Left renal cortex interstitium (tissue), 4 donors: ENCODE measurements around the gene MX1. TPM values are rescaled to one million over a fixed set of nuclear protein-coding genes. Genes with fewer than 3 reads are reported as not detected.

ENCODE experiments used
- DNase-seq, 4 donors: peaks; one replicate each; pipeline ENCODE4 v3.0.0-alpha.2; 2013; ENCODE audit warnings: low read depth in 4 of 4, low spot score in 2 of 4, missing footprints in 1 of 4
- polyA plus RNA-seq, 4 donors: library from polyadenylated mRNA; unstranded; fragments of 120-200 nt; gene quantifications; one replicate each; pipeline ENCODE4 v1.2.1, GENCODE V29; 2013; ENCODE audit not compliant: insufficient read length in 4 of 4

The MX1 gene
- 10 to 100 TPM in 2 of 4 donors, 1 to 10 TPM in 2; 7.5 to 11.0 (median 9.7) TPM for polyA plus RNA-seq

GRCh38 chr21:41425954-41426675, at the start of gene MX1:
Gene MX1, plus strand, starts transcription at chr21:41426239. Its CDS starts 5,832 bp downstream, at chr21:41432071.
- no peak for DNase-seq

GRCh38 chr21:41377715-41378114, 48.3 kb upstream of the MX1 start:
- DNase-seq = no peak

- DNase-seq = no peak
Measured at GRCh38 chr21:41378849-41379248, 47.2 kb upstream of the MX1 start.

GRCh38 chr21:41379901-41380300, 46.1 kb upstream of the MX1 start:
- DNase-seq = no peak

GRCh38 chr21:41381731-41382130, 44.3 kb upstream of the MX1 start:
- DNase-seq = no peak

GRCh38 chr21:41387042-41387819, 38.8 kb upstream of the MX1 start:
- DNase-seq = no peak

GRCh38 chr21:41387824-41388223, 38.2 kb upstream of the MX1 start:
- DNase-seq = no peak

GRCh38 chr21:41388259-41388658, 37.8 kb upstream of the MX1 start:
- DNase-seq = no peak

GRCh38 chr21:41390043-41390639, 35.9 kb upstream of the MX1 start:
- no peak for DNase-seq

GRCh38 chr21:41393876-41394465, 32.1 kb upstream of the MX1 start:
- DNase-seq = no peak

GRCh38 chr21:41396558-41397075, 29.4 kb upstream of the MX1 start:
- DNase-seq = no peak

- DNase-seq = no peak
Measured at GRCh38 chr21:41397471-41397891, 28.6 kb upstream of the MX1 start.

GRCh38 chr21:41398251-41398650, 27.8 kb upstream of the MX1 start:
- DNase-seq = no peak

GRCh38 chr21:41398831-41399230, 27.2 kb upstream of the MX1 start:
- no peak for DNase-seq

GRCh38 chr21:41399246-41399800, 26.7 kb upstream of the MX1 start:
- no peak for DNase-seq

GRCh38 chr21:41402231-41402630, 23.8 kb upstream of the MX1 start:
- no peak for DNase-seq

- DNase-seq = no peak
Measured at GRCh38 chr21:41402796-41403195, 23.2 kb upstream of the MX1 start.

GRCh38 chr21:41403331-41403730, 22.7 kb upstream of the MX1 start:
- DNase-seq = no peak

GRCh38 chr21:41403966-41404365, 22.1 kb upstream of the MX1 start:
- DNase-seq = no peak

- no peak for DNase-seq
Measured at GRCh38 chr21:41405321-41405720, 20.7 kb upstream of the MX1 start.

- no peak for DNase-seq
Measured at GRCh38 chr21:41406340-41406739, 19.7 kb upstream of the MX1 start.
